SU-DHL-6 (cell line): ENCODE measurements around the gene COPE.

Experiments
- H2AFZ ChIP-seq: fragments of 200-600 bp; sonication (generic); 2 replicates; pipeline ENCODE4 v1.6.1; 2014; ENCODE audit warnings: low read depth, mild to moderate bottlenecking, moderate library complexity, mixed read lengths, antibody characterized with exemption, low read length; ENCODE audit not compliant: severe bottlenecking
- H3F3A ChIP-seq: fragments of 200-600 bp; shearing (Covaris generic); 2 replicates; pipeline ENCODE4 v1.6.0; 2016; ENCODE audit warnings: antibody characterized with exemption, mild to moderate bottlenecking; ENCODE audit not compliant: insufficient read depth
- H3K27ac ChIP-seq: fragments of 200-600 bp; sonication (generic); 2 replicates; pipeline ENCODE4 v1.5.1; 2016; ENCODE audit warnings: low read depth, mild to moderate bottlenecking, low read length, moderate library complexity, mixed read lengths
- H3K27me3 ChIP-seq: fragments of 200-600 bp; sonication (generic), shearing (Covaris generic); 2 replicates; pipeline ENCODE4 v1.6.0; 2014; ENCODE audit warnings: mild to moderate bottlenecking, low read length
- H3K36me3 ChIP-seq: fragments of 200-600 bp; sonication (generic); 2 replicates; pipeline ENCODE4 v1.6.1; 2014; ENCODE audit warnings: mild to moderate bottlenecking, low read length, mixed read lengths
- H3K4me2 ChIP-seq: fragments of 300-600, 200-600 bp; shearing (Covaris generic), sonication (generic); 2 replicates; pipeline ENCODE4 v1.6.0; 2014; ENCODE audit warnings: low read length, low read depth, mild to moderate bottlenecking; ENCODE audit not compliant: poor library complexity, severe bottlenecking
- H3K4me3 ChIP-seq: fragments of 200-600 bp; sonication (generic); 2 replicates; pipeline ENCODE4 v1.5.1; 2014; ENCODE audit warnings: antibody characterized with exemption, low read length, mild to moderate bottlenecking, mixed read lengths; ENCODE audit not compliant: insufficient read depth, poor library complexity, severe bottlenecking
- H3K79me2 ChIP-seq: fragments of 200-600 bp; sonication (generic); 2 replicates; pipeline ENCODE4 v1.6.1; 2014; ENCODE audit warnings: mild to moderate bottlenecking, low read length, moderate library complexity; ENCODE audit not compliant: insufficient read depth
- H3K9ac ChIP-seq: fragments of 200-600 bp; sonication (generic); 2 replicates; pipeline ENCODE4 v1.7.0; 2014; ENCODE audit warnings: mild to moderate bottlenecking, low read length
- H3K9me2 ChIP-seq: fragments of 200-600 bp; sonication (generic); replicated peaks from 2 replicates; pipeline ENCODE4 v1.6.1; 2014; ENCODE audit warnings: low read length; ENCODE audit not compliant: insufficient read depth
- H3K9me3 ChIP-seq: fragments of 200-600 bp; sonication (generic); 2 replicates; pipeline ENCODE4 v1.6.1; 2014; ENCODE audit warnings: low read length, mixed read lengths; ENCODE audit not compliant: insufficient read depth
- H4K20me1 ChIP-seq: fragments of 200-600 bp; sonication (generic); 2 replicates; pipeline ENCODE4 v1.6.1; 2014; ENCODE audit warnings: low read depth, mild to moderate bottlenecking, antibody characterized with exemption, low read length, moderate library complexity, mixed read lengths
- CTCF ChIP-seq: fragments of 200-600 bp; sonication (generic); IDR thresholded peaks from one replicate; pipeline ENCODE4 v1.5.1; 2017; ENCODE audit warnings: antibody characterized with exemption, mild to moderate bottlenecking, low read length, moderate library complexity; ENCODE audit not compliant: insufficient read depth, poor library complexity, severe bottlenecking
- EZH2phosphoT487 ChIP-seq: fragments of 200-600 bp; sonication (generic), shearing (Covaris generic); conservative IDR thresholded peaks from 2 replicates; pipeline ENCODE4 v1.6.1; 2018; ENCODE audit warnings: mild to moderate bottlenecking, antibody characterized with exemption, low read length, moderate library complexity, mixed read lengths

COPE gene

GRCh38 chr19:18868380-18869022, 50.7 kb downstream of the COPE start:
- Histone ChIP-seq H3K4me2 (no peak overlapping the region), H4K20me1 (no peaks in the 10 kb centered on the region), H3K36me3 (peaks cover 4% of the 10 kb centered on the region; the same call in 1 of the 2 replicates), H3K9ac (no peak overlapping the region), H3K9me2 (no peaks in the 10 kb centered on the region), H3K9me3 (no peaks in the 10 kb centered on the region), H2AFZ (no peak overlapping the region), H3F3A (no peaks in the 10 kb centered on the region), H3K79me2 (no peaks in the 10 kb centered on the region), H3K27me3 (no peaks in the 10 kb centered on the region), H3K27ac (no peak overlapping the region), H3K4me3 (no peak overlapping the region)
- TF ChIP-seq CTCF (no peak), EZH2phosphoT487 (no peak)

DNA sequence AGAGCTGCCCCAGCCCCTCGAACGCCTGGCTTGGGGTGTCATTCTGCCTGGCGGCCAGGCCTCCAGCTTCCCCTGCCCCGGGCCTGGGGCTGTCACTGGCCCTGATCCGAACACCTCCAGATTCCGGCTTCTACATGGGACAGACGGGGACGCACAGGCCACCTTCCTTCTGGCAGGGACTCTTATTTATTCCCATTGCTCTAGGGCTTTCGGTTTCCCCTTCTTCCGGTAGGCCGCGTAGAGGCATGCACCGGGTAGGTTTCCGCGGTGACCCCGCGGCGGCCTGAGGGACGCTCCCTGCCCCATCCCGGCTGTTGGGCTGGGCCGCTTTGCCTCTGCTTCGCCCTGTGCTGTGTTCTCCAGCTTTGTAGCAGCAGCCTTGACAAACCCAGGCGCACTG, 51.4 kb downstream of the COPE start:
- Histone ChIP-seq H3K9me2 (no peaks in the 10 kb centered on the region), H3K36me3 (peaks cover 4% of the 10 kb centered on the region; the same call in 1 of the 2 replicates), H3K27me3 (no peaks in the 10 kb centered on the region), H3F3A (no peaks in the 10 kb centered on the region), H3K27ac (no peak overlapping the region), H4K20me1 (no peaks in the 10 kb centered on the region), H3K4me3 (no peak overlapping the region), H3K9ac (no peak overlapping the region), H3K4me2 (no peak overlapping the region), H3K9me3 (no peaks in the 10 kb centered on the region), H2AFZ (no peak overlapping the region), H3K79me2 (no peaks in the 10 kb centered on the region)
- no peak for TF ChIP-seq EZH2phosphoT487
- no peak for TF ChIP-seq CTCF

DNA sequence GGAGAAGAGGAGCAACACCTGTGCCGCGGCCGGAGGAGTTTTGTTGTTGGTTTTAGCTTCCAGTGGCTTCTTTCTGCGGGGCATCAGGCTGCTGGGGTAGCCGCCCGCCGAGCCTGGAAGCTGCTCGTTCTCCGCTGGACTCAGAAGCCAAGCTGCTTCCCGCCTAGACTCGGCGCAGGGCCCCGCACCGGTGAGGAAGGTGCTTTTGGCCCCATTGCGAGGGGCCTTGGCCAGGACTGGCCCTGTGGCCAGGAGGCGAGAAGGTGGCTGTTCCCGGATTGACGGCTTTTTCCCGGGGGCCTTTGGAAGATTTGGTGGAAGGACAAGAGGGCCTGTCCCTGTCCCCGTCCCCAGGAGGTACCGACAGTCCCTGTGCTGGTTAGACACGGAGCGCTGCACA, 52.0 kb downstream of the COPE start:
- Histone ChIP-seq H3K9me2 (no peaks in the 10 kb centered on the region), H2AFZ (no peak overlapping the region), H3K36me3 (peaks cover 4% of the 10 kb centered on the region; the same call in 1 of the 2 replicates), H3K79me2 (no peaks in the 10 kb centered on the region), H3K4me3 (no peak overlapping the region), H3K9ac (no peak overlapping the region), H4K20me1 (no peaks in the 10 kb centered on the region), H3F3A (no peaks in the 10 kb centered on the region), H3K27me3 (no peaks in the 10 kb centered on the region), H3K27ac (no peak overlapping the region), H3K4me2 (no peak overlapping the region), H3K9me3 (no peaks in the 10 kb centered on the region)
- TF ChIP-seq EZH2phosphoT487, result no peak

DNA sequence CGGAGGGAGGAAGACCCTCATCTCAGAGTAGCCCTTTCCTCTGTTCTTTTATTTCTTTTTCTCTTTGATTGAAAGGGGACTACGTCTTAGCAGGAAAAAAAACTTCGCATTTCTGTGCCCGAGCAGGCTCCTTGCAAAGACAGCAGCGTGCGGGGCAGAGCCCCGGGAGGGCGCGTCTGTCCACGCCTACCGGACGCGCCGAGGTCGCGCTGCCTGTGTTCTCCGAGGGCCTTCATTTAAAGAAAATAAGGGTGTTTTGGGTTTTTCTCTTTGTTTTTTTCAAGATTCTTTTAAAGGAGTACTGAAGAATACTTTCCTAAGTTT, 52.4 kb downstream of the COPE start:
- H3K9ac ChIP-seq, result no peak overlapping the region

More for the DNA sequence above, 52.4 kb downstream of the COPE start:
- Histone ChIP-seq H3F3A (no peaks in the 10 kb centered on the region), H3K9me3 (no peaks in the 10 kb centered on the region), H4K20me1 (no peaks in the 10 kb centered on the region), H3K36me3 (peaks cover 4% of the 10 kb centered on the region; the same call in 1 of the 2 replicates), H2AFZ (no peak overlapping the region), H3K27ac (no peak overlapping the region), H3K4me2 (no peak overlapping the region), H3K79me2 (no peaks in the 10 kb centered on the region), H3K9me2 (no peaks in the 10 kb centered on the region), H3K4me3 (no peak overlapping the region), H3K27me3 (no peaks in the 10 kb centered on the region)
- TF ChIP-seq CTCF (no peak), EZH2phosphoT487 (no peak)
